MM.1S (cell line): ENCODE data around the gene PARD3.

Source experiments
- DNase-seq: peaks from one replicate; pipeline ENCODE4 v3.0.0-alpha.2; 2015
- H2AFZ ChIP-seq: fragments of 300-600 bp; sonication (generic); 2 replicates; pipeline ENCODE4 v1.6.0; 2016; ENCODE audit warnings: antibody characterized with exemption, low read length
- H3F3A ChIP-seq: fragments of 300-600 bp; sonication (generic); 2 replicates; pipeline ENCODE4 v1.6.1; 2016; ENCODE audit warnings: mild to moderate bottlenecking, antibody characterized with exemption, low read length, moderate library complexity, mixed read lengths; ENCODE audit not compliant: insufficient read depth
- H3K27ac ChIP-seq: fragments of 300-600 bp; sonication (generic); 2 replicates; pipeline ENCODE4 v1.5.1; 2016; ENCODE audit warnings: mild to moderate bottlenecking, low read length
- H3K27me3 ChIP-seq: fragments of 300-600 bp; sonication (generic); replicated peaks from 2 replicates; pipeline ENCODE4 v1.6.0; 2016; ENCODE audit warnings: low read length; ENCODE audit not compliant: insufficient read depth
- H3K36me3 ChIP-seq: fragments of 300-600 bp; sonication (generic); replicated peaks from 2 replicates; pipeline ENCODE4 v1.6.1; 2016; ENCODE audit warnings: mild to moderate bottlenecking, low read length, mixed read lengths; ENCODE audit not compliant: insufficient read depth
- H3K4me1 ChIP-seq: fragments of 300-600 bp; sonication (generic); 2 replicates; pipeline ENCODE4 v1.6.1; 2016; ENCODE audit warnings: low read length, mixed read lengths
- H3K4me2 ChIP-seq: fragments of 300-600 bp; sonication (generic); 2 replicates; pipeline ENCODE4 v1.6.0; 2016; ENCODE audit warnings: low read depth, low read length
- H3K4me3 ChIP-seq: fragments of 300-600 bp; sonication (generic); 2 replicates; pipeline ENCODE4 v1.5.1; 2016; ENCODE audit warnings: low read length, mixed read lengths
- H3K79me2 ChIP-seq: fragments of 300-600 bp; sonication (generic); 2 replicates; pipeline ENCODE4 v1.6.1; 2016; ENCODE audit warnings: mixed run types, low read length, mixed read lengths
- H3K9ac ChIP-seq: fragments of 300-600 bp; sonication (generic); 2 replicates; pipeline ENCODE4 v1.6.1; 2016; ENCODE audit warnings: low read length, mixed read lengths
- H3K9me2 ChIP-seq: fragments of 300-600 bp; sonication (generic); replicated peaks from 2 replicates; pipeline ENCODE4 v1.6.1; 2016; ENCODE audit warnings: mild to moderate bottlenecking, low read length, mixed read lengths; ENCODE audit not compliant: insufficient read depth
- H3K9me3 ChIP-seq: fragments of 300-600 bp; sonication (generic); replicated peaks from 2 replicates; pipeline ENCODE4 v1.6.1; 2016; ENCODE audit warnings: mild to moderate bottlenecking, low read length, mixed read lengths; ENCODE audit not compliant: insufficient read depth
- H4K20me1 ChIP-seq: fragments of 300-600 bp; sonication (generic); 2 replicates; pipeline ENCODE4 v1.6.1; 2016; ENCODE audit warnings: mild to moderate bottlenecking, low read length, moderate library complexity, mixed read lengths; ENCODE audit not compliant: insufficient read depth
- CTCF ChIP-seq: fragments of 300-600 bp; sonication (generic); IDR thresholded peaks from 2 replicates; pipeline ENCODE4 v1.5.1; 2016; ENCODE audit warnings: antibody characterized with exemption, low read length, mixed read lengths
- EZH2 ChIP-seq: fragments of 300-600 bp; sonication (generic); optimal IDR thresholded peaks from 2 replicates; pipeline ENCODE3; 2017; ENCODE audit warnings: low read depth, mild to moderate bottlenecking, antibody characterized with exemption, low read length, mixed read lengths
- EZH2phosphoT487 ChIP-seq: fragments of 300-600 bp; sonication (generic); IDR thresholded peaks from 2 replicates; pipeline ENCODE4 v1.6.1; 2018; ENCODE audit warnings: antibody characterized with exemption, low read length

PARD3 gene

DNA sequence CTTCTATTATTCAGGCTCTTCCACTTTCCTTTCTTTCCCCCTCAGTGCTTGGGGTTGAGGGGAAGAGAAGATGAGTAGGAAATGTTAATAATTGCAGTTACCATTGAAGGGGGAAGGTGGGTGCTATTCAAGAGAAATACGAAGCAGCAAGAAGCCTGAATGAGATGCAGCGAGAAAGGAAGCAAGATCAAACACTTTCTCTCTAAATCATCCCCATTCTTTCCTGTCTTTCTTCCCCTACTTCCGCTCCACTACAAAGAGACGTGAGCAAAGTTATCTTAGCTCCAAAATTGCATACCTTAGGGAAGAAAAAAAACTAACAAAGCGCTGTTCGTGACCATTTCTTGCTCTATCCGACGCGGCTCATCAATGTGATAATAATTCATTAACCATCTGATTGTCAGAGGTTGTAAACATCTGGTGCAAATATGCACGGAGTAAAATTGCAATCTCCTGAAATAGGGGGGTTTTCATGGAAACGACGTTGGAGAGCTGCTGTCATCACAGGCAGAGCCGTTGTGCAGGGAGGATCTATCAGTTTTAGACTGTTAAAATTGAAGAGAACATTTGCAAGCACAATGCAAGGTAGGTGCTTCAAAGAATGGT lies 15.2 kb upstream of the PARD3 start:
- no peak for DNase-seq
- TF ChIP-seq EZH2 (no peak), EZH2phosphoT487 (no peak), CTCF (no peak)
- H2AFZ ChIP-seq = no peak overlapping the region
- no peaks in the 10 kb centered on the region for H3K9me2 ChIP-seq
- H4K20me1 ChIP-seq = no peaks in the 10 kb centered on the region
- H3K4me1 ChIP-seq = no peaks in the 10 kb centered on the region
- no peaks in the 10 kb centered on the region for H3F3A ChIP-seq
- H3K9ac ChIP-seq = no peak overlapping the region
- no peak overlapping the region for H3K4me2 ChIP-seq
- no peaks in the 10 kb centered on the region for H3K27me3 ChIP-seq
- H3K36me3 ChIP-seq = no peaks in the 10 kb centered on the region
- no peaks in the 10 kb centered on the region for H3K79me2 ChIP-seq
- no peaks in the 10 kb centered on the region for H3K9me3 ChIP-seq
- no peak overlapping the region for H3K27ac ChIP-seq
- no peak overlapping the region for H3K4me3 ChIP-seq

DNA sequence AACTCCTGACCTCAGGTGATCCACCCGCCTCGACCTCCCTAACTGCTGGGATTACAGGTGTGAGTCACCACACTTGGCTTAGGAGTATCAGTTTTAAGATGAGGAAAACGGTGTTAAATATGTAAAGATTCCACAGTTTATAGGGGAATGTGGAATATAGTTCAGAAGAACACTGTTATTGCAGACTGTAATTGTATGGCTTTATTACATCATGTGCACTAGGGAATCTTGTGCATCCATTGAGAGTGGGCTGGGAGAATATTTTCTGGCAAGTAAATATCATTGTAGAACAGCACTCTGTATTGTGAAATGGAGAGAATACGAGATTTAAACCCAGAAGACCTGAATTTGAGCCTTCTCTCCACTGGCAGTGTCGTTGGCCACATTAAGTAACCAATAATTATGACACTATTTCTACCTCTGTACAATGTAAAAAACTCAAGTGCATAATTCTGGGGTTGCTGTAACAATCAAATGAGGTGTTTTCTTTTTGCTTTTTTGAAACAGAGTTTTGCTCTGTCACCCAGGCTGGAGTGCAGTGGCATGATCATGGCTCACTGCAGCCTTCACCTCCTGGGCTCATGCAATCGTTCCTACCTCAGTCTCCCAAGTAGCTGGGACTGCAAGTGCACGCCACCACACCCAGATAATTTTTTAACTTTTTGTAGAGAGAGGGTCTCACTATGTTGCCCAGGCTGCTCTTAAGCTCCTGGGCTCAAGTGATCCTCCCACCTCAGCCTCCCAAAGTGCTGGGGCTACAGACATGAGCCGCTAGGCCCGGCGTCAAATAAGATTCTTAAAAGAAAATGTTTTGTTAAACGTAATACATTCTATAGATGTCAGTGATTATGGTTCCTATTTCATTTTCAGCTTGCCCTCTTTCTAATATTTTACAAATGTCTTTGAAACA lies 12.0 kb upstream of the PARD3 start:
- H3F3A ChIP-seq = no peaks in the 10 kb centered on the region
- no peaks in the 10 kb centered on the region for H3K9me3 ChIP-seq
- DNase-seq = no peak
- no peak overlapping the region for H3K4me3 ChIP-seq
- no peaks in the 10 kb centered on the region for H3K79me2 ChIP-seq
- TF ChIP-seq CTCF = no peak
- no peak for TF ChIP-seq EZH2phosphoT487
- TF ChIP-seq EZH2 = no peak
- no peaks in the 10 kb centered on the region for H3K27me3 ChIP-seq
- no peak overlapping the region for H3K4me2 ChIP-seq
- no peak overlapping the region for H3K27ac ChIP-seq
- H3K9me2 ChIP-seq = no peaks in the 10 kb centered on the region
- no peaks in the 10 kb centered on the region for H4K20me1 ChIP-seq
- no peak overlapping the region for H3K9ac ChIP-seq
- no peak overlapping the region for H2AFZ ChIP-seq
- H3K4me1 ChIP-seq = no peaks in the 10 kb centered on the region
- H3K36me3 ChIP-seq = no peaks in the 10 kb centered on the region

DNA sequence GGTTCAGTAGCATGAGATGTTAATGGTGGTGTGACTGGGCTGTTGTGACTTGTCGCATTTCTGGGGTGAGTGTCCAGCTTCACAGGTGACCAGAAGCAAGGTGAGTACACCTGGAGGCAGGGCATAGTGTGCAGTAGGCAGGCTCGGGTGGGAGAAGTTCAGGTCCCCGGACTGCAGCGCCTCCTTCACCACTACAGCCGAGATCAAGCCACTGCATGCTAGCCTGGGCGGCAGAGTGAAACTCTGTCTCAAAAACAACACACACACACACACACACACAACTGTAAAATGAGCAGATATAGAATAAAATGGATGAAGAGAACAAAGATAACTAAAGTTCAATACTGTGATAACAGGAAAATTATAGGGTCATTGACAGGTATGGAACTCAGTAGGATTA lies 11.1 kb upstream of the PARD3 start:
- H3F3A ChIP-seq = no peaks in the 10 kb centered on the region
- no peaks in the 10 kb centered on the region for H4K20me1 ChIP-seq
- no peaks in the 10 kb centered on the region for H3K9me2 ChIP-seq
- no peak for DNase-seq
- no peak overlapping the region for H3K4me2 ChIP-seq
- no peak overlapping the region for H3K4me3 ChIP-seq
- no peaks in the 10 kb centered on the region for H3K9me3 ChIP-seq
- no peak overlapping the region for H3K9ac ChIP-seq
- no peak overlapping the region for H2AFZ ChIP-seq
- no peaks in the 10 kb centered on the region for H3K36me3 ChIP-seq
- no peaks in the 10 kb centered on the region for H3K27me3 ChIP-seq
- no peaks in the 10 kb centered on the region for H3K79me2 ChIP-seq
- no peak overlapping the region for H3K27ac ChIP-seq
- no peak for TF ChIP-seq CTCF
- TF ChIP-seq EZH2 = no peak
- no peak for TF ChIP-seq EZH2phosphoT487
- H3K4me1 ChIP-seq = no peaks in the 10 kb centered on the region
